Stimulated activated CD8-positive, alpha-beta memory T cell treated with anti-CD3 and anti-CD28 coated beads, Interleukin-2, amount 100 ng/mL, for 1 hour (primary cell): Measurements from ENCODE around the gene SLC16A5.

ENCODE experiments used
- DNase-seq, 2 donors: peaks; one replicate each; pipeline ENCODE4 v3.0.0-alpha.2; 2020; ENCODE audit warnings: low read depth in 2 of 2

SLC16A5 gene

GRCh38 chr17:75086496-75087181, 1.1 kb upstream of the SLC16A5 start:
- no peak for DNase-seq

GRCh38 chr17:75087182-75087557, 584 bp upstream of the SLC16A5 start:
- no peak for DNase-seq

- DNase-seq: no peak
Observed at GRCh38 chr17:75088465-75089417, 987 bp downstream of the SLC16A5 start.

- DNase-seq: no peak
Observed at GRCh38 chr17:75090871-75091854, 3.4 kb downstream of the SLC16A5 start.

- no peak for DNase-seq
Observed at GRCh38 chr17:75091855-75092327, 4.1 kb downstream of the SLC16A5 start.

GRCh38 chr17:75093548-75094158, 5.9 kb downstream of the SLC16A5 start:
- no peak for DNase-seq

- DNase-seq: no peak
Observed at GRCh38 chr17:75094871-75095399, 7.2 kb downstream of the SLC16A5 start.

GRCh38 chr17:75096082-75096625, 8.4 kb downstream of the SLC16A5 start:
- DNase-seq: no peak

- DNase-seq: no peak
Observed at GRCh38 chr17:75097865-75098264, 10.1 kb downstream of the SLC16A5 start.

GRCh38 chr17:75098861-75099260, 11.1 kb downstream of the SLC16A5 start:
- no peak for DNase-seq

- no peak for DNase-seq
Observed at GRCh38 chr17:75099881-75100595, 12.3 kb downstream of the SLC16A5 start.

GRCh38 chr17:75102385-75102821, 14.6 kb downstream of the SLC16A5 start:
- DNase-seq: no peak

- DNase-seq: no peak
Observed at GRCh38 chr17:75103601-75104554, 16.1 kb downstream of the SLC16A5 start.

GRCh38 chr17:75105126-75106080, 17.6 kb downstream of the SLC16A5 start:
- no peak for DNase-seq

GRCh38 chr17:75108193-75108592, 20.4 kb downstream of the SLC16A5 start:
- DNase-seq: no peak

GRCh38 chr17:75109046-75109406, 21.3 kb downstream of the SLC16A5 start:
- no peak for DNase-seq

GRCh38 chr17:75109407-75110233, 21.9 kb downstream of the SLC16A5 start, which contains the start of gene ARMC7:
Gene ARMC7, plus strand, starts transcription at chr17:75109969. Its CDS starts 320 bp downstream, at chr17:75110289.
- peak; percentile 75 to 84 for DNase-seq
